OCI-LY7 (cell line): ENCODE data around the gene PKD1. TPM values are rescaled to one million over a fixed set of nuclear protein-coding genes. Genes with fewer than 3 reads are reported as not detected.
"Not testable (repeated sequence)": the region's sequence is repeated elsewhere in the genome, so short reads cannot be mapped to it uniquely, and the experiment has no call there.

ENCODE experiments used
- BruUV-seq: library from RNA; stranded (reverse); fragments of 400-500 nt; replicated peaks from 2 replicates; lab custom pipeline; 2021; lab: Mats Ljungman, UMichigan
- CTCF ChIA-PET: fragments of 300-600 bp; sonication (Branson Sonifier 250); formaldehyde crosslinking; loops from one replicate; lab custom pipeline; 2022; ENCODE audit warnings: antibody characterized with exemption; ENCODE audit not compliant: unreplicated experiment; lab: Charles Lee
- POLR2A ChIA-PET: fragments of 300-600 bp; sonication (Branson Sonifier 250); formaldehyde crosslinking; loops from one replicate; lab custom pipeline; 2022; ENCODE audit warnings: antibody characterized with exemption; lab: Charles Lee
- DNase-seq: peaks from one replicate; pipeline ENCODE4 v3.0.0-alpha.2; 2015; ENCODE audit warnings: low spot score
- H2AFZ ChIP-seq: fragments of 200-600 bp; sonication (generic), shearing (Covaris generic); 2 replicates; pipeline ENCODE4 v1.6.1; 2014; ENCODE audit warnings: mild to moderate bottlenecking, antibody characterized with exemption, low read length, moderate library complexity
- H3K27ac ChIP-seq: fragments of 200-600 bp; sonication (generic); 2 replicates; pipeline ENCODE4 v1.5.1; 2014; ENCODE audit warnings: mixed run types, low read depth, mild to moderate bottlenecking, moderate library complexity, low read length, inconsistent platforms; ENCODE audit not compliant: poor library complexity, severe bottlenecking
- H3K36me3 ChIP-seq: fragments of 200-600 bp; sonication (generic); 2 replicates; pipeline ENCODE4 v1.6.1; 2014; ENCODE audit warnings: mild to moderate bottlenecking, antibody characterized with exemption, low read length, moderate library complexity, mixed read lengths; ENCODE audit not compliant: insufficient read depth
- H3K4me1 ChIP-seq: fragments of 200-600 bp; sonication (generic); 2 replicates; pipeline ENCODE4 v1.5.1; 2014; ENCODE audit warnings: mild to moderate bottlenecking, low read length; ENCODE audit not compliant: insufficient read depth, poor library complexity, severe bottlenecking
- H3K4me2 ChIP-seq: fragments of 200-600 bp; sonication (generic); 2 replicates; pipeline ENCODE4 v1.6.1; 2014; ENCODE audit warnings: mild to moderate bottlenecking, low read length
- H3K4me3 ChIP-seq: fragments of 200-600 bp; sonication (generic); 2 replicates; pipeline ENCODE4 v1.5.1; 2014; ENCODE audit warnings: mild to moderate bottlenecking, low read depth, low read length; ENCODE audit not compliant: poor library complexity, severe bottlenecking
- H3K79me2 ChIP-seq: fragments of 200-600 bp; sonication (generic); 2 replicates; pipeline ENCODE4 v1.6.1; 2016; ENCODE audit warnings: low read depth, mild to moderate bottlenecking, low read length, moderate library complexity, mixed read lengths; ENCODE audit not compliant: insufficient read depth
- H3K9me2 ChIP-seq: fragments of 200-600 bp; sonication (generic); 2 replicates; pipeline ENCODE4 v1.6.1; 2016; ENCODE audit warnings: mild to moderate bottlenecking, low read length, mixed read lengths; ENCODE audit not compliant: insufficient read depth
- H3K9me3 ChIP-seq: fragments of 200-600 bp; sonication (generic); 2 replicates; pipeline ENCODE4 v1.6.1; 2014; ENCODE audit warnings: mild to moderate bottlenecking, mixed run types, low read length, mixed read lengths
- H4K20me1 ChIP-seq: fragments of 200-600 bp; sonication (generic); 2 replicates; pipeline ENCODE4 v1.6.1; 2014; ENCODE audit warnings: mild to moderate bottlenecking, antibody characterized with exemption, low read length, moderate library complexity, mixed read lengths; ENCODE audit not compliant: insufficient read depth
- intact Hi-C: fragments of 100-400 bp; cut with micrococcal nuclease; formaldehyde crosslinking; loops from one replicate; pipeline ENCODE4 v1.10.0; 2022; ENCODE audit not compliant: unreplicated experiment
- total RNA-seq, 2 experiments: library from RNA; depleted of rRNA in 1 of 2; stranded (reverse); fragments of >200 nt in 1 of 2; shearing (Covaris generic) in 1 of 2; gene quantifications; 2 replicates each; pipeline ENCODE4 v1.2.3, GENCODE V29; 2014 to 2022

Gene PKD1
- total RNA-seq, 2 experiments from 2014 or later: 87.4 to 112 TPM

GRCh38 chr16:2111009-2111353 lies 24.7 kb downstream of the PKD1 start:
- BruUV-seq, H3K36me3 ChIP-seq, H3K27ac ChIP-seq, H3K4me1 ChIP-seq, POLR2A ChIA-PET, DNase-seq, H3K9me2 ChIP-seq, H3K9me3 ChIP-seq, H4K20me1 ChIP-seq, intact Hi-C loops, H3K79me2 ChIP-seq, H2AFZ ChIP-seq, CTCF ChIA-PET, H3K4me2 ChIP-seq, H3K4me3 ChIP-seq: not testable (repeated sequence)

DNA sequence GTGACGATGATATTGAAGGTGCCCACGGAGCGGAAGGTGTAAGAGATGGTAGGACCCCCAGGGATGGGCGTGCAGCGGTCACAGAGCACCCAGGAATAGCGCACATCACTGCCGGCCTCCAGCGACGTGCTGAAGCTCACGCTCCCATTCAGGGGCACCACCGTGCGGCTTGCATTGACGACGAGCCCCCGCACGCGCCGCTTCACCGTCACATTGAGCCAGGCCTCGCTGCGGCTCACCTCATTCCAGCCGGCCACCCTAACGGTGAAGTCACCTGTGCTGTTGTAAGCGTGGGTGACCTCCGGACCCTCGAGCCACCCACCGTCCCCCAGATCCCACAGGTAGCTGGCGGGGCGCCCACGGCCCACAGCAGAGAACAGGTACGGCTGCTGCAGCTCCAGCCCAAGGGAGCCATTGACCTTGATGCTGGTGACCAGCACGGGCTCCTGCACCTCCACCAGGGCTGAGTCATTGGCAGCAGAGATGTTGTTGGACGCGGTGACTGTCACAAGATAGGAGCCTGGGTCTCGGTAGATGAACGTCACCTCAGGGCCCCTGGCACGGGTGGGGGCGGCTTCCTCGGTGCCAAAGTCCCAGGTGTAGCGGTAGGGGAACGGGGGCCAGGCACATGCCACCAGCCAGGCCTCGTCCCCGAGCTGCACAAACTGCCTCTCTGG lies 25.2 kb downstream of the PKD1 start:
- H3K9me3 ChIP-seq, H3K4me3 ChIP-seq, H2AFZ ChIP-seq, intact Hi-C loops, H3K9me2 ChIP-seq, H3K4me2 ChIP-seq, BruUV-seq, H3K4me1 ChIP-seq, CTCF ChIA-PET, H3K36me3 ChIP-seq, H4K20me1 ChIP-seq, POLR2A ChIA-PET, DNase-seq, H3K79me2 ChIP-seq, H3K27ac ChIP-seq: not testable (repeated sequence)

- H3K4me1 ChIP-seq, H4K20me1 ChIP-seq, H2AFZ ChIP-seq, CTCF ChIA-PET, H3K9me2 ChIP-seq, POLR2A ChIA-PET, DNase-seq, H3K27ac ChIP-seq, H3K36me3 ChIP-seq, H3K9me3 ChIP-seq, H3K4me2 ChIP-seq, H3K79me2 ChIP-seq, H3K4me3 ChIP-seq, intact Hi-C loops: not testable (repeated sequence)
- BruUV-seq: TSS peak; percentile 56
Observed at GRCh38 chr16:2109872-2110271, 25.8 kb downstream of the PKD1 start.

DNA sequence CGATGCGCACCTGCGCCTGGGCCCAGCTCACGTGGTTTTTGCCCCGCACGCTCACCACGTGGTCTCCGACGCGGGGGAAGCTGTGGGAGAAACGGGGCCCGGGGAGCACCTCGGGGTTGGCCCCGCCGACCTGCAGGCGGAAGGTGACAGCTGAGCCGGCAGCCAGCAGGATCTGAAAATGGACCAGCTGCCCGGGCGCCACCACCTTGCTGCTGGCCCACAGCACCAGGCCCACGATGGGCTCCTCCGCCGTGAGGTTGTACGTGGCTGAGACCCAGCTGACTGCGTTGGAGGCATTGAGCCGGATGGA lies 26.5 kb downstream of the PKD1 start:
- H3K4me1 ChIP-seq, H3K36me3 ChIP-seq, H3K4me3 ChIP-seq, H3K9me3 ChIP-seq, intact Hi-C loops, BruUV-seq, DNase-seq, H3K4me2 ChIP-seq, CTCF ChIA-PET, H3K27ac ChIP-seq, H3K79me2 ChIP-seq, POLR2A ChIA-PET, H2AFZ ChIP-seq, H4K20me1 ChIP-seq, H3K9me2 ChIP-seq: not testable (repeated sequence)

DNA sequence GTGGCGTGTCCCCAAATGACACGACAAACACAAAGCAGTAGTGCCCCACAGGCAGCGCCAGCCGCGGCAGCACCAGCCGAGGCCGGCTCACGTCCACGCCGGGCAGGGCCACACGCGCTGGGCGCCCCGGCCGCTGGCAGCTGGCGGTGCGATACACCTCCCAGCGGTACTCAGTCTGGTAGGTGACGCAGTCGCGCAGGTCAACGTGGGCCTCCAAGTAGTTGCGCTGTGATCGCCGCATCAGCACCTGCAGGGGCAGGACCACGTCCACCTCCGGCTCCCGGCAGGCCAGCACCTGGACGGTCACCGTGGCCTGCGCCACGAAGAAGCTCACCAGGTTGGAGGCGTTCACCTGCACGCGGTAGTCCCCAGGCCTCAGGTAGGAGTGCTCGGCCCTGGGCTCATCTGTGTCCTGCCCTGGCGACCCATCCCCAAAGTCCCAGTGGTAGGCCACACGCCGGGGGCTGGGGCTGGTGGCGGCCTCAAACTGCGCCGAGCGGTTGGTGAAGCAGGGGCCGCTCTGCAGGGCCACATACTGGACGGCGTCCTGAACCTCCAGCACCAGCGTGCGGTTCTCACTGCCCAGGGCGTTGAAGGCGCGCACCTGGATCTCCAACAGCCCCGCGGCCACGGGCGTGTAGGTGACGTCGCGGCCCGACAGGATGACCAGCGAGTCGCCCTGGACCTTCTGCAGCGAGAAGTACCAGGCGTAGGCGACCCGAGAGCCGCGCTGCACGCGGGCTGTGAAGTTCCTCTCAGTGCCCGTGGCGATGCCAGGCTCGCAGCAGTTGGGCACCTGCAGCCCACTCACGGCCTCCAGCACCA lies 27.0 kb downstream of the PKD1 start:
- H3K4me2 ChIP-seq, H3K9me3 ChIP-seq, H2AFZ ChIP-seq, CTCF ChIA-PET, H3K4me1 ChIP-seq, H3K27ac ChIP-seq, POLR2A ChIA-PET, intact Hi-C loops, H3K36me3 ChIP-seq, H3K9me2 ChIP-seq, H4K20me1 ChIP-seq, BruUV-seq, H3K4me3 ChIP-seq, DNase-seq, H3K79me2 ChIP-seq: not testable (repeated sequence)

DNA sequence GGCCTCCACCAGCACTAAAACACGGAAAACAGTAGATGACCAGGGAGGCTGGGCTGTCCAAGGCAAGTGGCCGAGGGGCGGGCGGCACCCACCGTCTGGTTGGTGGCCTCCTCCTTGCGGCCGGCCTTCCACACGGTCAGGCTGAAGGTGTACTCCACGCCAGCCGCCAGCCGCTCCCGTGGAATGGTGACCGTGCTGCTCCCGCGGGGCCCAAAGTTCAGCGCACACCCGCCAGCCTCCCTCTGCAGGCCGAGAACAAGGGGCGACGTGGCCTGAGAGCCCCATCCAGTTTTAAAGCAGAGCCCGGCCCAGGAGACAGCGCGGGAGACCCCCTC lies 27.9 kb downstream of the PKD1 start:
- POLR2A ChIA-PET, H4K20me1 ChIP-seq, CTCF ChIA-PET, H3K79me2 ChIP-seq, DNase-seq, BruUV-seq, H3K27ac ChIP-seq, H2AFZ ChIP-seq, H3K4me2 ChIP-seq, H3K4me1 ChIP-seq, intact Hi-C loops, H3K9me3 ChIP-seq, H3K4me3 ChIP-seq, H3K36me3 ChIP-seq, H3K9me2 ChIP-seq: not testable (repeated sequence)
